CD4-positive, alpha-beta T cell treated with Interleukin-4 for 4 hours (primary cell): ENCODE results near the gene HOXD3.
A peak's percentile ranks its signal among the peaks of the same experiment; 100 is the strongest.

Source experiments
- DNase-seq: peaks from one replicate; pipeline ENCODE4 v3.0.0-alpha.2; 2020

The HOXD3 gene

GRCh38 chr2:176122052-176122682, 34.9 kb upstream of the HOXD3 start:
- no peak for DNase-seq

- no peak for DNase-seq
Observed at GRCh38 chr2:176122683-176123410, 34.3 kb upstream of the HOXD3 start, which contains the start of gene HOXD9. TSS of gene HOXD9 (plus strand) at chr2:176122719. CDS start at chr2:176122769, 50 bp downstream.

- DNase-seq = no peak
Observed at GRCh38 chr2:176123411-176124109, 33.5 kb upstream of the HOXD3 start.

- no peak for DNase-seq
Observed at GRCh38 chr2:176124110-176124946, 32.8 kb upstream of the HOXD3 start.

- DNase-seq = no peak
Observed at GRCh38 chr2:176124947-176125771, 31.9 kb upstream of the HOXD3 start.

GRCh38 chr2:176125772-176126054, 31.4 kb upstream of the HOXD3 start:
- DNase-seq = no peak

GRCh38 chr2:176126929-176127773, 30.0 kb upstream of the HOXD3 start:
- DNase-seq = peak; percentile 59

- DNase-seq = no peak
Observed at GRCh38 chr2:176127774-176128072, 29.4 kb upstream of the HOXD3 start.

GRCh38 chr2:176128172-176128981, 28.7 kb upstream of the HOXD3 start:
- no peak for DNase-seq

GRCh38 chr2:176128982-176129796, 27.9 kb upstream of the HOXD3 start, which contains the start of gene HOXD8:
TSS of gene HOXD8 (plus strand) at chr2:176129705. CDS start at chr2:176130367, 662 bp downstream.
- no peak for DNase-seq

- no peak for DNase-seq
Observed at GRCh38 chr2:176129813-176130146, 27.3 kb upstream of the HOXD3 start.

- DNase-seq = no peak
Observed at GRCh38 chr2:176130147-176130956, 26.8 kb upstream of the HOXD3 start.

GRCh38 chr2:176130957-176131847, 25.9 kb upstream of the HOXD3 start:
- no peak for DNase-seq

- no peak for DNase-seq
Observed at GRCh38 chr2:176131848-176132158, 25.3 kb upstream of the HOXD3 start.

- DNase-seq = peak; percentile 2
Observed at GRCh38 chr2:176132205-176133171, 24.6 kb upstream of the HOXD3 start.

GRCh38 chr2:176133389-176133788, 23.7 kb upstream of the HOXD3 start:
- DNase-seq = no peak

GRCh38 chr2:176134035-176134434, 23.1 kb upstream of the HOXD3 start:
- DNase-seq = no peak
